Measurements from ENCODE around the gene RCAN1.
"Not testable (repeated sequence)": the region's sequence is repeated elsewhere in the genome, so short reads cannot be mapped to it uniquely, and the experiment has no call there.

Gene RCAN1

GRCh38 chr21:34621434-34622350, 6.8 kb upstream of the RCAN1 start:
- DNase-seq = no peak

- no peak for DNase-seq
These were observed 5.1 kb upstream of the RCAN1 start for GRCh38 chr21:34619841-34620665.

- DNase-seq = no peak
These were observed 4.0 kb upstream of the RCAN1 start for GRCh38 chr21:34618941-34619340.

DNA sequence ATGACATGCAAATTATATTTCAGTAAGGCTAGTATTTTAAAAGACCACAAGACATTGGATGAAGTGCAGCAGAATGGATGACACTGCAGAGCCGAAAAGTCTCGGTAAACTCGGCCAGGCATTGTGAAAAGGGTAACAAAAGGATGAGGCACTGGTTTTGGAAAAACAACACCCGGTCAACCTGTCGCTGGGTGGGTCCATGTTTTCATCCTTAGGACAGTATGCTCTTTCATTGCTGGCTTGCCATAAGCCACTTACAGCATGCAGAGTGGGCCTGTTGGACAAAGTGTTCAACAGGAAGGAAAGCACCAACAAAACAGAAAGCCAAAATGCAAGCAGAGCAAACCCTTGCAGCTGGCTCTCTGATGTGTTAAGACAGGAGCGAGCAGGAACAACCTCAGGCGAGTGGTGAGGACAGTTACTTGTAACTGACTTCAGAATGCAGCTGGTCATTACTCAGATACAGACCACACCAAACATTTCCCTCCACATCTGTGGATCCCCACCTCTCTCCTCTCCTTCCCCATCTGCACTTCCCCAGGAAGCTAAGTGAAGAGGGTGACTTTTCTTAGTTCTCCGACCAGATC, 2.9 kb upstream of the RCAN1 start:
- no peak for DNase-seq

- no peak for DNase-seq
These were observed 538 bp upstream of the RCAN1 start for GRCh38 chr21:34615487-34615814.

DNA sequence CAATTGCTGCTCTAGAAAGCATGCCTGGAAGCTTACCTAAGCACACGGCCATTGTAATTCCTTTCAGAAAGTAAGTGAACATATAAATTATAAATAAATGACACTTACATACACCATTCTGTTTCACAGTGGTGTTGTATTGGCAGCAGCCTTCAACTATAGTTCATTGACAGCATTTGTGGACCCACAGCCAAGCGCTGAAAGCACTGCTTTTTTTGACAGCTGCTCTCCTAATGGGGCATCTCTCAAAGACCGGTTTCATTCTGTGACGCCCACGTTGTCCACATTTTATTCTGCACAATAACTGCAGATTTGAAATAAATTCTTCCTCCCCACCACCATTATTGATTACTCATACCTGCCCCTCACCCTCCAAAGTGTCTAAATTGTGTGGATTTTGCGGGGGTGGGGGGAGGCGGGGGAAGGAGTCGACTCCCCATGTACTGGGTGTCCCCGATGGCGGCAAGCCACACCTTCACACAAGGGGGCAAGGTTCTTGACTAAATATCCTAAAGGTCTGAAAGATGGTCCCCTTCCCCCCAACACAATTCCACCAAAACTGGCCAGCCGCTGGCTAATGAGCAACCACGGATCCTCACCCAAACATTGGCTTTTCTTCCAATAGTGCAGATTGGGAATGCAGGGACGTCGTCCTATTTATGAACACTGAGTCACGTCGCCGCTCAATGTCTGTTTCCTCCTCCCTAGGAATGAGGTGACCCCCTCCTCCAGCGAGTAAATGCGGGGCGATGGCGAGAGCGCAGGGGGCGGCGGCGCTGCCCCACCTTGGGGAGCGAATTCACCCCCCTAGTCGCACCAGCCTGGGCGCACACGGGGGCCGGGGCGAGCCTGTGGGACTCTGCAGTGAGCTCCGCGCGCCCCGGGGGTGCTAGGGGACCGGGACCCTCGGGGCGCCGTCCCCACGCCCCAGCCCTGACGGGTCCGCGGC, 960 bp downstream of the RCAN1 start:
- DNase-seq = peak; percentile 12

DNA sequence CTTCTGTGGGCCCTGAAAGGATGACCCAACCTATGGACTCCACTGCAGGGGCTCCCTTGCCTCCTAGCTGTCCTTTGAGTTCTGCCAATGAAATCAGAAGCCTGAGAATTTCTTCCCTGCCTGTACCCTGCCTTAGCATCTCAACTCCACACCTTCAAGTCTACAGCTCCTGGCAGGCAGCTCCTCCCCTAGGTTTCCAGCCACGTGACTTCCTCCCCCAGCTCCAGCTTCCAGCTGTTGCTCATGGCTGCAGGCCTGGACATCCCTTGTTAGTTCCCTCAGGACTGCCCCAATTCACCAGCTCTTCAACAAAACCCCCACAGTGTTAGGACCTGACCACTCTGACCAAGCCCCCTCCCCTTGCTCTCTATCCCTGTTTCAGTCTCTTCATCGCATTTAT, 2.4 kb downstream of the RCAN1 start:
- DNase-seq = no peak

DNA sequence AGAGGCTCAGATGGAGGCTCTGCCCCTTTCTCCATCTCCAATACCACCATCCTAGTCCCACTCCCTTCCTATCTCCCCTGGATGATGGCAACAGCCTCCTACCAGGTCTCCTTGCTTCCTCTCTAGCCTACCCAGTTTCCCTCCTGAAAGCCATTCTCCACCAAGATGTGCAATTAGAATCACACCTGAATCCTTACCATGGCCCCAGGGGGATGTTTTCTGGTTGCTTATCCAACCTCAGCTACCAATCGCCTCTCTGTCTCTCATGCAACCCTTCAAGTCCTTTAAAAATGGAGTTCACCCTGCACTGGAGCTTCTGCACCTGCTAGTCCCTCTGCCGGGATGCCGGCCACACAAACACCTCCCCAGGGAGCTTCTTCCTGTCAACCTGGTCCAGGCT, 2.9 kb downstream of the RCAN1 start:
- DNase-seq = no peak

- DNase-seq = no peak
These were observed 3.4 kb downstream of the RCAN1 start for GRCh38 chr21:34611528-34611927.

DNA sequence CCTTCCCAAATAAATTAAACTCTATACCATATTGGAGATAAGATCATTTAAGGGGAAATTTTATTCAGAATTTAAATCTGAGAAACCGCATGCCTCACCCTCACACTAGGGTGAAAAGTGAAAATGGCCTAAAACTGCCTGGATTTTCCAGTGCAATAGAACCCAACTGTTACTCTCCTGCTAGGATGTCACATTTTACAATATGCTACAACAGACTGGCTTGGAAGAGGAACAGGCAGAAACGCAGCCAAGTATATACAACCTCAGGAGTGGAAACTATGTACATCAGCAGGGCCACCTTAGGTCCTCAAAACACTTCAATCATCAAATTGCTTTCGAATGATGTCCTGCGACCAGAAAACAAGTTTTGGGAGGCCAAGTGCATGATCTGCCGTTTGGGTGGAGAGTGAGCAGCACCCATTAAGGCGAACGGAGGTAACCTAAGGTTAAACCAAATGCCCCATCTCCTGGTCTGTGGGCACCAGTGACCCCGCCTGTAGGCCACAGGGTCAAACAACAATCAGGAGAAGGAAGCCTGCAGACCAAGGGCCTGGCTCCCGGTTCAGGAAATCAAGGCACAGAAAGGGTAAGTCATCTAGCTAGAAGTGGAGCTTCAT, 4.9 kb downstream of the RCAN1 start:
- no peak for DNase-seq

- DNase-seq = peak; percentile 26
These were observed 5.5 kb downstream of the RCAN1 start for GRCh38 chr21:34609244-34609932.

DNA sequence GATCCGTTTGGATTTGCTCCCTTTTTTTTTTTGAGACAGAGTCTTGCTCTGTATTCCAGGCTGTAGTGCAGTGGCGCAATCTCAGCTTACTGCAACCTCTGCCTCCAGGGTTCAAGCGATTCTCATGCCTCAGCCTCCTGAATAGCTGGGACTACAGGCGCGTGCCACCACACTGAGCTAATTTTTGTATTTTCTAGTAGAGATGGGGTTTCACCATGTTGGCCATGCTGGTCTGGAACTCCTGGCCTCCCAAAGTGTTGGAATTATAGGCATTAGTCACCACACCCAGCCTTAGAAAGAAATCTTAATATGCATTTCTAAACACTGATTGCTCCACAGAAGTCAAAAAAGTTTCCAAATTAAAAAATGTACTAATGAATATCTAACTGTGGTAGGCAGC, 7.5 kb downstream of the RCAN1 start:
- DNase-seq = not testable (repeated sequence)

DNA sequence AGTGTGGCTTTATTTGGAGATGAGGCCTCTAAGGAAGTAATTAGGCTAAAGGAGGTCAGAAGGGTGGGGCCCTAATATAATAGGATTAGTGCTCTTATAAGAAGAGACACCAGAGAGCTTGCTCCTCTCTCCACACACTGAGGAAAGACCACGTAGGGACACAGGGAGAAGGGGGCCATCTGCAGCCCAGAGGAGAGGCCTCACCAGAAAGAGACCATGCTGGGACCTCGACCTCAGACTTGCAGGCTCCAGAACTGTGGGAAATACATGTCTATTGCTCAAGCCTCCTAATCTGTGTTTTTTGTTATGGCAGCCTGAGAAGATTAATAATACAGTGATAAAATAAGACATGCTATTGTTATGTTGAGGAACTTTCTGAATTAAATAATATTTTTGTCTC, 8.3 kb downstream of the RCAN1 start:
- no peak for DNase-seq

DNA sequence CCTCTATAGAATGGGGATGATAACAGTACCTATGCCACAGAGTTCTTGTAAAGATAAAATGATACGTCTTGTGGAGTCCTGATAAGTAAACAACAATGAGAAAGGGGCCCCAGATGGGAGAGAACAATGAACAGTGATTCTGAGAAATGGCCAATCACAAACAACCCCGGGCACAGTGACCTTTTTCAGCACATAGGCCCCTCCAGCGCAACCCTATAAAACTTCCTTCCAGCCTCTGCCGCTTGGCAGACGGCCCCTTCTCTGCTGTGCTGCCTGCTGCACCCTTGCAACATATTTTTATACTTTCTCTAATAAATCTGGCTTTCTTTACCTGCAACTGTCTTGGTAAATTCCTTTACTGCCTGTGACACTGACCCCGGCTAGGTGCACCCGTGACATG, 8.9 kb downstream of the RCAN1 start:
- no peak for DNase-seq

DNA sequence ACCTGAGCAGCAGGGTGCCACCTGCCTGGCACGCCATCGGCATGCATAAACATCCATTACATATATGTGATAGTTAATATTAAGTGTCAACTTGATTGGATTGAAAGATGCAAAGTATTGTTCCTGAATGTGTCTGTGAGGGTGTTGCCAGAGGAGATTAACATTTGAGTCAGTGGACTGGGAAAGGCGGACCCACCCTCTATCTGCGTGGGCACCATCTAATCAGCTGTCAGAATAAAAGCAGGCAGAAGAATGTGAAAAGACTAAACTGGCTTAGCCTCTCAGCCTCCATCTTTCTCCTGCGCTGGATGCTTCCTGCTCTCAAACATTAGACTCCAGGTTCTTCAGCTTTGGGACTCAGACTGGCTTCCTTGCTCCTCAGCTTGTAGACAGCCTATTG, 10.0 kb downstream of the RCAN1 start:
- DNase-seq = not testable (repeated sequence)

GRCh38 chr21:34604556-34604955, 10.4 kb downstream of the RCAN1 start:
- DNase-seq = no peak

DNA sequence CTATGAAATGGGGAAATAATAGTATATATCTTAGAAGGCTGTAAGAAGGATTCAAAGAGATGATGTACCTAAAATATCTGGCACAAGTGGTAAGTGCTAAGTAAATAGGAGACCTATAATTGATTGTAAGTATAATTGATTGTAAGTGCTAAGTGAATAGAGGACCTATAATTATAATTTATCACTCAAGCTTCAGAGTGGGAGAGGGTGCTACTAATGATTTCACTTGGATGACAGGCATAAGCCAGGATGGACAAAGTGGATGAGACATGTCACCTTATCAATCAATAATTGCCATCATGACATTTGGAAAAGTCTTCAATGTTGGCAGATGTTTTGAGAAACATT, 11.2 kb downstream of the RCAN1 start:
- no peak for DNase-seq

DNA sequence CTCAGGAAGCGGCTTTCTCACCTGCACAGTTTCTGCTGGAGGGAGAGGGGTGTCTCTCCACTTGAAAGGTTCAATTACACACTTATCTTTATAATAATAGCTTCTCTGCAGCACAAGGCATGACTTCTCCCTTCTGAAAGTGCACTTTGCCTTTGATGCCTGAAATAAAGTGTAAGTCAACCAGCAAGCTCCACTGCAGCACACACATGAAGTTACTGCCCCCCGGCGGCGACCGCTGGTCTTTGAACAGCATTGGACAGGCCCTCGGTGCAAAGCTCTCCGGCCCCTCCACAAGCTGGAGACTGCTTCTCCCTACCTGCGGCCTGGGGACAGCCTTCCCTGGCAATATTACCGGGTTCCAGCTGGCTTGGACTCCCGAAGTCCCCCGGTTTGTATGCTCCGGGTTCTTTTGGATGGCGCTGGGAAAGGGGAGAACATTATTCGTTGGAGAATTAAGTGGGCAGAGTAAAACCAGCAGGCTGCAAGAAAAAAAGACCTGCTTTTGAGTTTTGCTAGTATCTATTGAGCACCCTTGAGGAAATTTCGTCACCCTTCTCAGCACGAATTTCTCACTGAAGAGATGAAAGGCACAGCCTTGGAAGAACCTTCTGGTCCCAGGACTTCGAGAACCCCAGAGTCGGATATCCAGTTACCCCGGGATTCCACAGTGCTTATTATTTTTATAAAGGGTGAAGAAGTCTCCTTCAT, 11.8 kb downstream of the RCAN1 start:
- DNase-seq = peak; percentile 82

- DNase-seq = no peak
These were observed 12.9 kb downstream of the RCAN1 start for GRCh38 chr21:34602061-34602460.

GRCh38 chr21:34599534-34600101, 15.3 kb downstream of the RCAN1 start:
- no peak for DNase-seq
